SU-DHL-6 (cell line): ENCODE measurements around the gene FOSL2.

Source experiments
- H2AFZ ChIP-seq: fragments of 200-600 bp; sonication (generic); 2 replicates; pipeline ENCODE4 v1.6.1; 2014; ENCODE audit warnings: low read depth, mild to moderate bottlenecking, moderate library complexity, mixed read lengths, antibody characterized with exemption, low read length; ENCODE audit not compliant: severe bottlenecking
- H3F3A ChIP-seq: fragments of 200-600 bp; shearing (Covaris generic); 2 replicates; pipeline ENCODE4 v1.6.0; 2016; ENCODE audit warnings: antibody characterized with exemption, mild to moderate bottlenecking; ENCODE audit not compliant: insufficient read depth
- H3K27ac ChIP-seq: fragments of 200-600 bp; sonication (generic); 2 replicates; pipeline ENCODE4 v1.5.1; 2016; ENCODE audit warnings: low read depth, mild to moderate bottlenecking, low read length, moderate library complexity, mixed read lengths
- H3K27me3 ChIP-seq: fragments of 200-600 bp; sonication (generic), shearing (Covaris generic); 2 replicates; pipeline ENCODE4 v1.6.0; 2014; ENCODE audit warnings: mild to moderate bottlenecking, low read length
- H3K36me3 ChIP-seq: fragments of 200-600 bp; sonication (generic); 2 replicates; pipeline ENCODE4 v1.6.1; 2014; ENCODE audit warnings: mild to moderate bottlenecking, low read length, mixed read lengths
- H3K4me2 ChIP-seq: fragments of 300-600, 200-600 bp; shearing (Covaris generic), sonication (generic); 2 replicates; pipeline ENCODE4 v1.6.0; 2014; ENCODE audit warnings: low read length, low read depth, mild to moderate bottlenecking; ENCODE audit not compliant: poor library complexity, severe bottlenecking
- H3K4me3 ChIP-seq: fragments of 200-600 bp; sonication (generic); 2 replicates; pipeline ENCODE4 v1.5.1; 2014; ENCODE audit warnings: antibody characterized with exemption, low read length, mild to moderate bottlenecking, mixed read lengths; ENCODE audit not compliant: insufficient read depth, poor library complexity, severe bottlenecking
- H3K79me2 ChIP-seq: fragments of 200-600 bp; sonication (generic); 2 replicates; pipeline ENCODE4 v1.6.1; 2014; ENCODE audit warnings: mild to moderate bottlenecking, low read length, moderate library complexity; ENCODE audit not compliant: insufficient read depth
- H3K9ac ChIP-seq: fragments of 200-600 bp; sonication (generic); 2 replicates; pipeline ENCODE4 v1.7.0; 2014; ENCODE audit warnings: mild to moderate bottlenecking, low read length
- H3K9me2 ChIP-seq: fragments of 200-600 bp; sonication (generic); replicated peaks from 2 replicates; pipeline ENCODE4 v1.6.1; 2014; ENCODE audit warnings: low read length; ENCODE audit not compliant: insufficient read depth
- H3K9me3 ChIP-seq: fragments of 200-600 bp; sonication (generic); 2 replicates; pipeline ENCODE4 v1.6.1; 2014; ENCODE audit warnings: low read length, mixed read lengths; ENCODE audit not compliant: insufficient read depth
- H4K20me1 ChIP-seq: fragments of 200-600 bp; sonication (generic); 2 replicates; pipeline ENCODE4 v1.6.1; 2014; ENCODE audit warnings: low read depth, mild to moderate bottlenecking, antibody characterized with exemption, low read length, moderate library complexity, mixed read lengths
- EZH2phosphoT487 ChIP-seq: fragments of 200-600 bp; sonication (generic), shearing (Covaris generic); conservative IDR thresholded peaks from 2 replicates; pipeline ENCODE4 v1.6.1; 2018; ENCODE audit warnings: mild to moderate bottlenecking, antibody characterized with exemption, low read length, moderate library complexity, mixed read lengths
- TF ChIP-seq, protein P1 (sequence below): fragments of 200-600 bp; sonication (generic); IDR thresholded peaks from one replicate; pipeline ENCODE4 v1.5.1; 2017; ENCODE audit warnings: antibody characterized with exemption, mild to moderate bottlenecking, low read length, moderate library complexity; ENCODE audit not compliant: insufficient read depth, poor library complexity, severe bottlenecking

Gene FOSL2

DNA sequence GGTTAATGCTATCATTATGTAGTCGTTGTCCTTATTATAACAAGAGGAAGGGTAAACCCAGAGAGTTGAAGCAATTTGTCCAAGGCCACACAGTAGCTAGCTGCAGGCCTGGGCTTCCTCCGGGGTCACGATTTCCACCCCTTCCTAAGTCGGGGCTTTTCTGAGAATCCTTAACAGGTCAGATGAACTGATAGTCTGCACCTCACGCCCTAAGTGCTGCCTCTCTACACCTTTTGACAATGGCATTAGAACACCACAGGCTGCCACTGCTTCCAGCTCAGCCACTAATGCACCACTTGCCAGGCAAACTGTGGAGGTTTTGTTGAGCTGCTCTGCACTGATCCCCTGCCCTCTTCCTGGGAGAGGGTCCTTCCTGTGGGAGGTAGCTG is 37.7 kb downstream of the FOSL2 start:
- Histone ChIP-seq H3K9me2 (no peaks in the 10 kb centered on the region), H3K27me3 (no peaks in the 10 kb centered on the region), H3K4me2 (no peak overlapping the region), H3F3A (no peaks in the 10 kb centered on the region), H3K9me3 (no peaks in the 10 kb centered on the region), H3K36me3 (no peaks in the 10 kb centered on the region), H2AFZ (no peak overlapping the region), H3K9ac (no peak overlapping the region), H4K20me1 (no peaks in the 10 kb centered on the region), H3K27ac (no peak overlapping the region), H3K4me3 (no peak overlapping the region), H3K79me2 (no peaks in the 10 kb centered on the region)
- no peak for TF ChIP-seq EZH2phosphoT487
- TF ChIP-seq, protein P1, sequence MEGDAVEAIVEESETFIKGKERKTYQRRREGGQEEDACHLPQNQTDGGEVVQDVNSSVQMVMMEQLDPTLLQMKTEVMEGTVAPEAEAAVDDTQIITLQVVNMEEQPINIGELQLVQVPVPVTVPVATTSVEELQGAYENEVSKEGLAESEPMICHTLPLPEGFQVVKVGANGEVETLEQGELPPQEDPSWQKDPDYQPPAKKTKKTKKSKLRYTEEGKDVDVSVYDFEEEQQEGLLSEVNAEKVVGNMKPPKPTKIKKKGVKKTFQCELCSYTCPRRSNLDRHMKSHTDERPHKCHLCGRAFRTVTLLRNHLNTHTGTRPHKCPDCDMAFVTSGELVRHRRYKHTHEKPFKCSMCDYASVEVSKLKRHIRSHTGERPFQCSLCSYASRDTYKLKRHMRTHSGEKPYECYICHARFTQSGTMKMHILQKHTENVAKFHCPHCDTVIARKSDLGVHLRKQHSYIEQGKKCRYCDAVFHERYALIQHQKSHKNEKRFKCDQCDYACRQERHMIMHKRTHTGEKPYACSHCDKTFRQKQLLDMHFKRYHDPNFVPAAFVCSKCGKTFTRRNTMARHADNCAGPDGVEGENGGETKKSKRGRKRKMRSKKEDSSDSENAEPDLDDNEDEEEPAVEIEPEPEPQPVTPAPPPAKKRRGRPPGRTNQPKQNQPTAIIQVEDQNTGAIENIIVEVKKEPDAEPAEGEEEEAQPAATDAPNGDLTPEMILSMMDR: no peak

DNA sequence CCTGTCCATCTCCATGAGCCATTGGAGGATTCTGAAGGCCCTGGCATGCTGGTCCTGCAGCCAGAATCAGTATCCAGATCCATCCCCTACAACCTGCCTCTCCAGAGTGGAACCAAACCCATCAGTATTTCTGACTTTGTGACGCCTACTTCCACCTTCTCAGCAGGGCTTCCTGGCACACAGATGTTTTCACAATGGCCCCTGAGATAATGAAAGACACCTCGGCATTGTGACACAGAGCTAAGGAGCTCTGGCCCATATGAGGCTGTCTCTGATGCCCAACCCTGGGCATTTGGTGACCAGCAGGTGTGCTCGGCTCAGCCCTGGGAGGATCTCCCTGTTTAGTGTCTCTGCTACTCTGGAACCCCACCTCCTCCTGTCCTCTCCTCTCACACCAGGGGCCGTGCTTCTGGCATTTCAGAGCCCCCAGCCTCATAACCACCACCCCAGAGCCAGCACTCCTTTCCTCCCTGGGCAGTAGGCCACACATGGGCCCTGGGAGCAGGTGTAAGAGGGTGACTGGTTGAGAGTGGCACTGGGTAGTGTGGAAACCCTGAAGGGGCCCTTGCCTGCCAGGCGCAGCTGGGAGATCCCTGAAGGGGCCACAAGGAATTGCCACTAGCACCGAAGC is 38.2 kb downstream of the FOSL2 start:
- no peaks in the 10 kb centered on the region for H3K9me3 ChIP-seq
- no peaks in the 10 kb centered on the region for H4K20me1 ChIP-seq
- no peak overlapping the region for H3K27ac ChIP-seq
- no peak overlapping the region for H3K4me3 ChIP-seq
- H2AFZ ChIP-seq: no peak overlapping the region
- TF ChIP-seq, protein P1: no peak
- TF ChIP-seq EZH2phosphoT487: no peak
- H3K79me2 ChIP-seq: no peaks in the 10 kb centered on the region
- H3K9ac ChIP-seq: no peak overlapping the region
- H3K9me2 ChIP-seq: no peaks in the 10 kb centered on the region
- no peak overlapping the region for H3K4me2 ChIP-seq
- no peaks in the 10 kb centered on the region for H3F3A ChIP-seq
- H3K36me3 ChIP-seq: no peaks in the 10 kb centered on the region
- H3K27me3 ChIP-seq: no peaks in the 10 kb centered on the region

DNA sequence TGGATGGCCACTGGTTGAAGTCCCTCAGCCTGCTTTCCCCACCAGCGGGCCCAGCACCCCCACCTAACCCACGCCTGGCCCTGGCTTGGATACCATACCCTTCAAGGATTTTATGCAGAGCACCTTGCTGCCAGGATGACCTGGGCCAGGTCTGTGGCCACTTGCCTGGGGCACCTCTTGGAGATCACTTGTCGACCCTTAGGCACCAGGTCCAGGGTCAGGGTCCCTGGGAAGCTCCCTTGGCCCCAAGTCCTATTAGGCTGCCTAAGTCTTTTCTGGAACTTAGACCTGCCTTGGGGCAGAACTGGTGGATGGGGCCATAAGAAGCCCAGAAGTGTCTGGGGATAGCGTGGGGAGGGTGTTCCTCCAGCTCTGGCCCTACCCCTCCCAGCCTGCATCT is 39.1 kb downstream of the FOSL2 start:
- no peak overlapping the region for H2AFZ ChIP-seq
- H3K4me2 ChIP-seq: no peak overlapping the region
- no peaks in the 10 kb centered on the region for H4K20me1 ChIP-seq
- no peak overlapping the region for H3K9ac ChIP-seq
- no peak overlapping the region for H3K27ac ChIP-seq
- no peak for TF ChIP-seq EZH2phosphoT487
- TF ChIP-seq, protein P1: no peak
- H3K4me3 ChIP-seq: no peak overlapping the region
- H3K9me2 ChIP-seq: no peaks in the 10 kb centered on the region
- no peaks in the 10 kb centered on the region for H3K79me2 ChIP-seq
- H3K27me3 ChIP-seq: no peaks in the 10 kb centered on the region
- no peaks in the 10 kb centered on the region for H3K36me3 ChIP-seq
- H3K9me3 ChIP-seq: no peaks in the 10 kb centered on the region
- H3F3A ChIP-seq: no peaks in the 10 kb centered on the region
